ENCODE measurements around the gene DDR2. TPM values are rescaled to one million over a fixed set of nuclear protein-coding genes. Genes with fewer than 3 reads are reported as not detected.

The DDR2 gene
- total RNA-seq, 1 experiment from 2014 or later = 0.67 TPM

Small RNA genes lying within 50 kb of the gene (small RNA-seq; reads per million reads assigned to genes)
- not detected for gene RN7SL861P

Other genes with a start within 250 kb of the DDR2 start
- gene SH2D1B, start 220.3 kb upstream of the DDR2 start, total RNA-seq (2014; rRNA removed; shearing (Covaris generic); ENCODE audit: low replicate concordance) = not detected in 2 replicates
- 98.3 and 207 TPM in 2 replicates for gene UHMK1, start 134.6 kb upstream of the DDR2 start, total RNA-seq (2014; rRNA removed; shearing (Covaris generic); ENCODE audit: low replicate concordance)
- gene UAP1, start 70.7 kb upstream of the DDR2 start, total RNA-seq (2014; rRNA removed; shearing (Covaris generic); ENCODE audit: low replicate concordance) = 44.1 and 58.9 TPM in 2 replicates
- gene HSD17B7, start 158.2 kb downstream of the DDR2 start, total RNA-seq (2014; rRNA removed; shearing (Covaris generic); ENCODE audit: low replicate concordance) = 41.5 and 58.2 TPM in 2 replicates
- gene CCDC190, start 228.7 kb downstream of the DDR2 start, total RNA-seq (2014; rRNA removed; shearing (Covaris generic); ENCODE audit: low replicate concordance) = not detected in 2 replicates

Measured in Karpas-422 (cell line).